HEK293 (cell line): ENCODE results near the gene COX20.

Source experiments
- CTCF ChIA-PET: fragments of 350-600 bp; formaldehyde crosslinking; extraction: SDS; loops from one replicate; lab custom pipeline; 2021; ENCODE audit warnings: antibody characterized with exemption; lab: Yijun Ruan, JAX
- POLR2A ChIA-PET: fragments of 300-600 bp; formaldehyde crosslinking; extraction: SDS; loops from one replicate; lab custom pipeline; 2020; ENCODE audit warnings: antibody characterized with exemption, inconsistent platforms; lab: Yijun Ruan, JAX
- H3K27ac ChIP-seq: fragments of 200-500 bp; sonication (Bioruptor generic); 2 replicates; pipeline ENCODE4 v1.5.1; 2014; ENCODE audit warnings: low read depth, low read length, control low read depth, inconsistent platforms; ENCODE audit errors: extremely low read depth
- H3K36me3 ChIP-seq, 2 experiments: fragments of 200-500 bp in 1 of 2; sonication (Bioruptor generic) in 1 of 2; 1 replicate in 1 of 2; 2 replicates in 1 of 2; pipeline ENCODE4 v1.5.1; 2014 to 2017; ENCODE audit warnings: inconsistent platforms in 2 of 2, low read length in 2 of 2; ENCODE audit not compliant: control insufficient read depth in 2 of 2, insufficient read depth in 1 of 2
- H3K4me1 ChIP-seq: fragments of 200-500 bp; sonication (Bioruptor generic); 2 replicates; pipeline ENCODE4 v1.5.1; 2014; ENCODE audit warnings: mild to moderate bottlenecking, low read length, inconsistent platforms; ENCODE audit not compliant: control insufficient read depth, insufficient read depth
- H3K4me3 ChIP-seq: 2 replicates; pipeline ENCODE4 v1.5.1; 2011; ENCODE audit warnings: low read depth, mild to moderate bottlenecking, control low read depth, low read length, moderate library complexity
- H3K9me3 ChIP-seq: fragments of 200-500 bp; sonication (Bioruptor generic); 2 replicates; pipeline ENCODE4 v1.5.1; 2014; ENCODE audit warnings: low read depth, low read length, inconsistent platforms; ENCODE audit not compliant: control insufficient read depth, insufficient read depth
- BCL6B ChIP-seq: fragments of 450-650 bp; formaldehyde crosslinking; IDR thresholded peaks from 2 replicates; pipeline ENCODE4 v1.5.1; 2017; ENCODE audit warnings: missing biosample characterization, missing genetic modification characterization
- KLF1 ChIP-seq: fragments of 450-650 bp; formaldehyde crosslinking; IDR thresholded peaks from 2 replicates; pipeline ENCODE4 v1.5.1; 2016; ENCODE audit warnings: missing biosample characterization, missing genetic modification characterization
- PRDM10 ChIP-seq: fragments of 450-650 bp; formaldehyde crosslinking; IDR thresholded peaks from 2 replicates; pipeline ENCODE4 v1.5.1; 2016; ENCODE audit warnings: missing biosample characterization, missing genetic modification characterization
- YY2 ChIP-seq: fragments of 450-650 bp; formaldehyde crosslinking; IDR thresholded peaks from 2 replicates; pipeline ENCODE4 v1.5.1; 2016; ENCODE audit warnings: missing biosample characterization, missing genetic modification characterization
- ZNF10 ChIP-seq: fragments of 450-650 bp; formaldehyde crosslinking; IDR thresholded peaks from 2 replicates; pipeline ENCODE4 v1.5.1; 2017; ENCODE audit warnings: missing biosample characterization, missing genetic modification characterization
- ZNF157 ChIP-seq: fragments of 450-650 bp; formaldehyde crosslinking; IDR thresholded peaks from 2 replicates; pipeline ENCODE4 v1.5.1; 2016; ENCODE audit warnings: missing biosample characterization, missing genetic modification characterization
- ZNF362 ChIP-seq: fragments of 450-650 bp; formaldehyde crosslinking; IDR thresholded peaks from 2 replicates; pipeline ENCODE4 v1.5.1; 2016; ENCODE audit warnings: missing biosample characterization, missing genetic modification characterization
- ZNF561 ChIP-seq: fragments of 450-650 bp; IDR thresholded peaks from 2 replicates; pipeline ENCODE4 v1.5.1; 2018; ENCODE audit warnings: missing biosample characterization, missing genetic modification characterization, borderline replicate concordance
- ZNF660 ChIP-seq: fragments of 450-650 bp; IDR thresholded peaks from 2 replicates; pipeline ENCODE4 v1.5.1; 2018; ENCODE audit warnings: missing biosample characterization, mild to moderate bottlenecking, missing genetic modification characterization
- ZNF791 ChIP-seq: fragments of 450-650 bp; formaldehyde crosslinking; IDR thresholded peaks from 2 replicates; pipeline ENCODE4 v1.5.1; 2016; ENCODE audit warnings: missing biosample characterization, missing genetic modification characterization

COX20 gene

GRCh38 chr1:244850896-244851295 is 15.4 kb downstream of the COX20 start:
- POLR2A ChIA-PET: interaction anchor here (0.6 to 6.6 kb wide), 4 partner anchors 9 to 85 kb away, joined by 4 to 39 read pairs (median 16); partner anchors contain the start of gene COX20
- Histone ChIP-seq H3K4me3 (no peak overlapping the region), H3K4me1 (no peaks in the 10 kb centered on the region)
- 0 out of 2 replicates have a peak, but pooled peaks have one; percentile 10 for TF ChIP-seq KLF1
- no peak for TF ChIP-seq ZNF791 (tag by site-specific recombination)
- TF ChIP-seq, all 188 proteins: peak for 1
- no peak overlapping the region for H3K27ac ChIP-seq
- CTCF ChIA-PET: interaction anchor here (0.8 to 5.4 kb wide), 6 partner anchors 10 to 218 kb away, joined by 3 to 28 read pairs (median 6); no protein-coding TSS in a partner anchor
- peaks cover 99 to 100% of the 10 kb centered on the region in 2 experiments for H3K36me3 ChIP-seq
- no peaks in the 10 kb centered on the region for H3K9me3 ChIP-seq

DNA sequence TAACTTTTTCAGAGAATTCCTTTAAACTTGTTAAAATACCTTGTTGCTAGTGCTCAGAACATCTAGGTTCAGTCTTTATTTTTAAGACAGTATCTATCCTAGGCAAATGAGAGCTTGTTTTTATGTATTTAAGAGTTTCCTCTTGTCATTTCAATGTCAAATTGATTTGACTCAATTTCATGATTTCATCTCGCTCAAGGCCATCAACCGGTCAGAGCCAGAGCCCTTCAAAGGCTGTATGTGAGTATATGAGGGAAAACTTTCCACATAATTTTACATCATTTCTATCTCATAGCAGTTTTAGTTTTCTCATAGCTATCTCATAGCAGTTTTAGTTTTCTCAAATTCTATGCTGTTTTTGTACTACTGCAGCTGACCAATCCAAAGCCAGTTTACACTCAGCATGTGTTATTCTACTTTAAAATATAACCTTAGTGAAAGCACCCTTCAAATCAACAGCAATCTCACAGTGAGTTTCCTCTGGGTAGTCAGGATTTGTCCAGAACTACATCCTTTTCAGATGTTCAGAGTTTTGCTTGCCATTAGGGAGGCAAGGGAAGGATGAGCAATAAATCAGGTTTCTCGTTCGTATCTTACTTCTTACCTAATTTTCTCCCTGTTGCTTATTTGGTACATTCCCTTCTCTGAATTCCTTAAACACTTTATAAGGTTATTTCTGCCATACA is 16.2 kb downstream of the COX20 start:
- H3K9me3 ChIP-seq: no peaks in the 10 kb centered on the region
- POLR2A ChIA-PET: interaction anchor here (0.6 to 3.1 kb wide), 3 partner anchors 8 to 86 kb away, joined by 4 to 27 read pairs (median 6); no protein-coding TSS in a partner anchor
- H3K4me3 ChIP-seq: no peak overlapping the region
- CTCF ChIA-PET: interaction anchor here (0.8 to 5.4 kb wide), 6 partner anchors 9 to 217 kb away, joined by 3 to 28 read pairs (median 6); no protein-coding TSS in a partner anchor
- H3K36me3 ChIP-seq: peaks cover 99 to 100% of the 10 kb centered on the region in 2 experiments
- no peaks in the 10 kb centered on the region for H3K4me1 ChIP-seq
- H3K27ac ChIP-seq: no peak overlapping the region
- TF ChIP-seq PRDM10 (peak; percentile 43; the same call in 1 of the 2 replicates), ZNF660 (tag by site-specific recombination) (0 out of 2 replicates have a peak, but pooled peaks have one; percentile 14), ZNF561 (tag by site-specific recombination) (no peak), ZNF157 (tag by site-specific recombination) (no peak)

DNA sequence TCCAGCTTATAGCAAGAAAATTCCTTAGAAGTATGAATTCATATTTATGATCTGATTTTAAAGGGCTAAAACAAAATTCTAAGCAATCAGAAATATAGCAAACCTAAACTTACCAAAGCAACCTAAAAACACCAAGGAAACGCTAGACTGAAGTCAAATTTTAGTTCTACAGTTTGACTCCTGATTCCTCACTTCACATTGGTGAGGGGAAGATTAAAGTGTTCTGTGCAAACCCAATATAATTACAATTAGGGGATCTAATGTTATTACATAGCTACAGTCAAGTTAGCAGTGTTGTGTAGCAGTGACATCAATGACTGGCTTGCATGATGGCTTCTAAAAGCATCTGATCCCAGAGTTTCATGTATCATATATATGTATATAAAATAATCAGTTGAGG is 17.2 kb downstream of the COX20 start:
- no peak for TF ChIP-seq BCL6B
- TF ChIP-seq ZNF10 (tag by site-specific recombination): peak; percentile 52; the same call in 1 of the 2 replicates
- TF ChIP-seq, all 188 proteins: peak for 1
- H3K4me1 ChIP-seq: no peaks in the 10 kb centered on the region
- ChIA-PET POLR2A (interaction anchor here (1.2 to 2.0 kb wide), 4 partner anchors 9 to 19 kb away, joined by 3 to 5 read pairs (median 4); partner anchors contain the start of gene HNRNPU), CTCF (interaction anchor here (5.4 kb wide), 1 partner anchor 190 kb away, joined by 28 read pairs; no protein-coding TSS in a partner anchor)
- H3K9me3 ChIP-seq: no peaks in the 10 kb centered on the region
- peaks cover 99 to 100% of the 10 kb centered on the region in 2 experiments for H3K36me3 ChIP-seq
- no peak overlapping the region for H3K27ac ChIP-seq
- no peak overlapping the region for H3K4me3 ChIP-seq

DNA sequence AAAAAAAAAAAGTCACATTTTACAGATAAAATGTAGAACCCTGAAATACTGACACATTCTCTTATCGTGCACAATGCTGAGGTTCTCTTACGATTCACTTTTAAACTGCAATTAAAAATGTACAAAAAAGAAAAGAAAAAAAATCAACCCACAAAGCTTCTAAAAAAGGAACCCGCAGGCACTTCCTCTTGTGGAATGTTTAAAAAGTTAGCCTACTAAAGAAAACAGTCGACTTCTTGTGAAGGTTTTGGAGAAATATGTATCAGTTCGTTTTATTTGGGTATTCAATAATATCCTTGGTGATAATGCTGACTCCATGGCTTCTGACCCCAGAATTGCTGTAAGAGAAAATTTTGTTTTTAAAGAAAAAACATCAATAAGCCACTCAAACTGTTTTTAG is 18.7 kb downstream of the COX20 start:
- H3K36me3 ChIP-seq: peaks cover 99 to 100% of the 10 kb centered on the region in 2 experiments
- ChIA-PET POLR2A (interaction anchor here (0.6 to 2.0 kb wide), 2 partner anchors 8 to 9 kb away, joined by 3 to 5 read pairs; partner anchors contain the start of gene HNRNPU), CTCF (interaction anchor here (1.2 to 5.4 kb wide), 2 partner anchors 10 to 188 kb away, joined by 3 to 28 read pairs; no protein-coding TSS in a partner anchor)
- no peak overlapping the region for H3K27ac ChIP-seq
- H3K9me3 ChIP-seq: no peaks in the 10 kb centered on the region
- H3K4me1 ChIP-seq: no peaks in the 10 kb centered on the region; the same call in 1 of the 2 replicates
- TF ChIP-seq ZNF362: 0 out of 2 replicates have a peak, but pooled peaks have one; percentile 35
- TF ChIP-seq YY2 (tag by site-specific recombination): no peak
- H3K4me3 ChIP-seq: no peak overlapping the region
